ENCODE results near the gene ZBTB39.

Gene ZBTB39

GRCh38 chr12:56996793-56997545 is 9.4 kb downstream of the ZBTB39 start:
- TF ChIP-seq GATA2 (IDR thresholded peaks at IDR 0.05; ENCODE audit: low read depth, low read length) (no peak), GATA3 (IDR thresholded peaks at IDR 0.05; ENCODE audit: low read depth, low read length) (no peak)

DNA sequence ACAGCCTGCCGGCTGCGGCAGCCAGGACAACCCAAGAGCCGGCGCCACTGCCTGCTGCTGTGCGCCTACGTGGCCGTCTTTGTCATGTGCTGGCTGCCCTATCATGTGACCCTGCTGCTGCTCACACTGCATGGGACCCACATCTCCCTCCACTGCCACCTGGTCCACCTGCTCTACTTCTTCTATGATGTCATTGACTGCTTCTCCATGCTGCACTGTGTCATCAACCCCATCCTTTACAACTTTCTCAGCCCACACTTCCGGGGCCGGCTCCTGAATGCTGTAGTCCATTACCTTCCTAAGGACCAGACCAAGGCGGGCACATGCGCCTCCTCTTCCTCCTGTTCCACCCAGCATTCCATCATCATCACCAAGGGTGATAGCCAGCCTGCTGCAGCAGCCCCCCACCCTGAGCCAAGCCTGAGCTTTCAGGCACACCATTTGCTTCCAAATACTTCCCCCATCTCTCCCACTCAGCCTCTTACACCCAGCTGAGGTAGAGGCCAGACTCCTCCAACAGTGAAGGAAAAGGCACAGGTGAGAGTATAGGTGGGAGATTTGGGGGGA is 10.3 kb downstream of the ZBTB39 start:
- TF ChIP-seq GATA2 (IDR thresholded peaks at IDR 0.05; ENCODE audit: low read depth, low read length) (no peak), GATA3 (IDR thresholded peaks at IDR 0.05; ENCODE audit: low read depth, low read length) (no peak)

DNA sequence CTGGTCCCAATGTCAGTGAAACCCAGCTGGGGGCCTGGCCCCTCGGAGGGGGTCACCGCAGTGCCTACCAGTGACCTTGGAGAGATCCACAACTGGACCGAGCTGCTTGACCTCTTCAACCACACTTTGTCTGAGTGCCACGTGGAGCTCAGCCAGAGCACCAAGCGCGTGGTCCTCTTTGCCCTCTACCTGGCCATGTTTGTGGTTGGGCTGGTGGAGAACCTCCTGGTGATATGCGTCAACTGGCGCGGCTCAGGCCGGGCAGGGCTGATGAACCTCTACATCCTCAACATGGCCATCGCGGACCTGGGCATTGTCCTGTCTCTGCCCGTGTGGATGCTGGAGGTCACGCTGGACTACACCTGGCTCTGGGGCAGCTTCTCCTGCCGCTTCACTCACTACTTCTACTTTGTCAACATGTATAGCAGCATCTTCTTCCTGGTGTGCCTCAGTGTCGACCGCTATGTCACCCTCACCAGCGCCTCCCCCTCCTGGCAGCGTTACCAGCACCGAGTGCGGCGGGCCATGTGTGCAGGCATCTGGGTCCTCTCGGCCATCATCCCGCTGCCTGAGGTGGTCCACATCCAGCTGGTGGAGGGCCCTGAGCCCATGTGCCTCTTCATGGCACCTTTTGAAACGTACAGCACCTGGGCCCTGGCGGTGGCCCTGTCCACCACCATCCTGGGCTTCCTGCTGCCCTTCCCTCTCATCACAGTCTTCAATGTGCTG is 11.0 kb downstream of the ZBTB39 start:
- no peak for TF ChIP-seq GATA3 (IDR thresholded peaks at IDR 0.05; ENCODE audit: low read depth, low read length)
- no peak for TF ChIP-seq GATA2 (IDR thresholded peaks at IDR 0.05; ENCODE audit: low read depth, low read length)

DNA sequence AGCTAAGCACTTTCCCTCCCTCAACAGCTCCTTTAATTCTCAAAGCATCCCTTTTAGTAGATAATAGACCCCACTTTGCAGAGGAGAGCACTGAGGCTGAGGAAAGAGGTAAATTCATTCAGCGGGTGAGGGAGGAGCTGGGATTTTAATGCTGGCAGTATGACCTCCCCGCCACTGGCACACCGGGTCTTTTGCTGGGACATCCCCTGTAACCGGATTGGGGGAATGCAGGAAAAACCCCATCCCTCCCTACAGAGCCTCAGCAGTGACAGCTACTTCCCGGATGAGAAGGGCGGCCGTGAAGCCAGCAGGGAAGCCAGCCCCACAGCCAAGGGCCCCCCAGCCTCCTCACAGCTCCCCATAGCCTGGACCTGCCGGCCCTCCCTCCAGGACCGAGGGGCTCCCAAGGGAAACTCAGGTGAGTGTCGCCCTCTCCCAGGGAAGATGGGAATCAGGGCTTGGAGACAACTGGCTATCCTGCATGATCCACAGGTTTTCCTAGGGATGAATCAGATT is 12.1 kb downstream of the ZBTB39 start:
- TF ChIP-seq GATA2 (IDR thresholded peaks at IDR 0.05; ENCODE audit: low read depth, low read length) = no peak
- TF ChIP-seq GATA3 (IDR thresholded peaks at IDR 0.05; ENCODE audit: low read depth, low read length) = no peak

GRCh38 chr12:56993346-56993745 is 13.0 kb downstream of the ZBTB39 start:
- TF ChIP-seq GATA3 (IDR thresholded peaks at IDR 0.05; ENCODE audit: low read depth, low read length) (no peak), GATA2 (IDR thresholded peaks at IDR 0.05; ENCODE audit: low read depth, low read length) (no peak)

DNA sequence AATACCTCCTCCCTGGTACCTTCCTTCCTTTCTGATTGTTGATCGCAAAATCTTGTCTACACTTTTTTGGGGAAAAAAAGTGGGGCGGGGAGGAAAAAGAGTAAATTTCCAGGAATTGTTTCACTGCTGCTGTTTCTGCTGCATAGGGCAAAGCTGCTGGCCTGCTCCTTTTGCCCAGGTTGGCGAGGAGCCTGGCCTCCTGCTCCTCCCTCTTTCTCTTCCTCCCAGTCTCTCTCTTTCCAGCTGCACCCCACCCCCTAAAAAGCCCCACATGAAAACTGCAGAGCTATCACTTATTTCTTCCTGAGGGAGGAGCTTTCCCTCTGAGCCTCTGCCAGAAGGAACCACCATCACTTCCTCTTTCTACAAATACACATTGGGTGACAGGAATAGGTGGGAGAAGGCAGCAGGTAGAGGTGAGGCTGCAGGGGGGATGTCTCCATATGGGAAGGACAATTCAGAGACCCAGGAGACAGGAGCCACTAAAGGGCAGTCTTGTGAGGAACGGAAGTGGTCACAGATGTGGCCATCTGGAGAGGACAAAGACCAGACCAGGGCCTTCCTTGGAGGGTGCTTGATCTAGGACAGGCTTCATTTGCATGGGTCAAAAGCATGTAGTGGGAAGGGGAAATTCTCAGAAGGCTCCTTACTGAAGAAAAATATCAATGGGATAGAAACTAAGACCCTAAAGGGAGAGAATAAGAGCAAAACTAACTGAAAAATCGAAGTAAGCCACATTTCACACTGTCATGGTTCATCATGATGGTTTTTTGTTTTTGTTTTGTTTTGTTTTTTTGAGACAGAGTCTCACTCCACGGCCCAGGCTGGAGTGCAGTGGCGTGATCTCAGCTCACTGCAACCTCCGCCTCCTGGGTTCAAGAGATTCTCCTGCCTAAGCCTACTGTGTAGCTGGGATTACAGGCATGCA is 14.8 kb downstream of the ZBTB39 start:
- TF ChIP-seq GATA2 (IDR thresholded peaks at IDR 0.05; ENCODE audit: low read depth, low read length) = no peak
- TF ChIP-seq GATA3 (IDR thresholded peaks at IDR 0.05; ENCODE audit: low read depth, low read length) = no peak

DNA sequence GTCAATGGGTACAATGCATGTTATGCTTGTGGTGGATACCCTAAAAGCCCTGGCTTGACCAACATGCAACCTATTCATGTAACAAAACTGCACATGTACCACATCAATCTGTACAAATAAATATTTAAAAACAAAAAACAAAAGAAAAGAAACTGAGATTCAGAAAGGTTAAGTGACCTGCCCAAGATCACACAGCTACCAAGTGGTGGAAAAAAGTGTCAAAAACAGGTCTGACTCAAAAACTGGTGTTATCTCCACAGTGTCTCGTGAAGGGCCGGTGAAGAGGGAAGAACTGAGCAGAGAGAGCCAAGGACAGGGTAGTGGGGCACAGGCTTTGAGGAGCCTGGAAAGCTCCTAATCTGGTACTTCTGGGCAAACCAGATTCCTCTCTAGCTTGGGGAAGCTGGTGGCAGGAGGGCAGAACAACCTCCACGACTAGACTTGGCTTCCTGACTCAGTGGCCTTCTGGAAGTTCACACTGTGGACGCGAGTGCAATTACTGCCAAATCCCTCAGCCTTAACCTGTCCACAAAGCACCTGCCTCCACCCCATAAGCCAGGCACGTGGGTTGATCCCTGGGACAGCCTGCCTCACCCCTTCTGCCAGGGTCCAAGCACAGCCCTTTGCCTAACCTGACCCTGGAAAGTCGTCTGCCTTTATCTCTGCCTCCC is 15.6 kb downstream of the ZBTB39 start:
- TF ChIP-seq GATA2 (IDR thresholded peaks at IDR 0.05; ENCODE audit: low read depth, low read length) (no peak), GATA3 (IDR thresholded peaks at IDR 0.05; ENCODE audit: low read depth, low read length) (no peak)

- TF ChIP-seq GATA2 (IDR thresholded peaks at IDR 0.05; ENCODE audit: low read depth, low read length) (no peak), GATA3 (IDR thresholded peaks at IDR 0.05; ENCODE audit: low read depth, low read length) (no peak)
Observed at GRCh38 chr12:56989861-56990610, 16.3 kb downstream of the ZBTB39 start.

DNA sequence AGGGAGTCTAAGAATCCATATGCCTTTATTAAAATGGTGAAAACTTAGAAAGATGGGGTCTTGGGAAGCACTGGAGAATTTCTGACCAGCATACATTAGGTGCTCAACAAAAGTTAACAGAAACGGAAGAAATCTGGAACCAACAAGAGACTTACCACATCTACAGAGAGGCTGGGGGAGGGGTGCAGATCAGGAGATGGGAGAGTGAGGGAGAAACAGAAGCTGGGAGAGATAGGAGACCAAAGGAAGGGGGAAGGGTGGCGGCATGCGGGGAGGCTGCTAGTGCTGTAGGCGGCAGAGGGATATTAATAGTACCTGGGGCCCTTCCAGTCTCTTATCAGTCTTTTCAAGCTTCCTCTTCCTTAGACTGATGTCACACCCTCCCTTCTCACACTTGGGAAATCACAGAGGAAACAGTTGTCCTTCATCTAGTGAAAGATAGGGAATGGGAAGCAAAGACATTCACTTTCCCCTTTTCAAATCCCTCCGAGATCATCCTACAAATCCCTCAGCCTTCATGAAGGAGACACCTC is 18.1 kb downstream of the ZBTB39 start:
- no peak for TF ChIP-seq GATA3 (IDR thresholded peaks at IDR 0.05; ENCODE audit: low read depth, low read length)
- no peak for TF ChIP-seq GATA2 (IDR thresholded peaks at IDR 0.05; ENCODE audit: low read depth, low read length)

- no peak for TF ChIP-seq GATA2 (IDR thresholded peaks at IDR 0.05; ENCODE audit: low read depth, low read length)
Observed at GRCh38 chr12:56987551-56988053, 18.7 kb downstream of the ZBTB39 start.

DNA sequence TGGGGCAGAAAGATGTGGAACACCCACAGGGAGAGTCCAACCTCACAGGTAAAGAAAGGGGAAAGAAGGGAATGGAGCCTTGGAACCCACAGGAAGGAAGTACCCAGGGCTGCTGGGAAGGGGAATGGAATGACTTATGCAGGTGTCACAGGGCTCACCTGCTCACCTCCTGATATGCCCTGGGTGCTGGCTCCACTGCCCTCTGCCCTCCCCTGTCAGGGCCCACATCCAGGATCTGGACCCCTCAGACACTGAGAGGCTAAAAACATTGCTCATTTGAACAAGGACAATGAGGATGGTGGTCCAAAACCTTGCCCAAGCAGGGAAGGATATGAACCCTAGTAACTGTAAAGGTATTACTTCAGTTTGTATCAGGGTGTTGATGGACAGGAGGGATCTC is 19.3 kb downstream of the ZBTB39 start:
- TF ChIP-seq GATA3 (IDR thresholded peaks at IDR 0.05; ENCODE audit: low read depth, low read length) (no peak), GATA2 (IDR thresholded peaks at IDR 0.05; ENCODE audit: low read depth, low read length) (no peak)

DNA sequence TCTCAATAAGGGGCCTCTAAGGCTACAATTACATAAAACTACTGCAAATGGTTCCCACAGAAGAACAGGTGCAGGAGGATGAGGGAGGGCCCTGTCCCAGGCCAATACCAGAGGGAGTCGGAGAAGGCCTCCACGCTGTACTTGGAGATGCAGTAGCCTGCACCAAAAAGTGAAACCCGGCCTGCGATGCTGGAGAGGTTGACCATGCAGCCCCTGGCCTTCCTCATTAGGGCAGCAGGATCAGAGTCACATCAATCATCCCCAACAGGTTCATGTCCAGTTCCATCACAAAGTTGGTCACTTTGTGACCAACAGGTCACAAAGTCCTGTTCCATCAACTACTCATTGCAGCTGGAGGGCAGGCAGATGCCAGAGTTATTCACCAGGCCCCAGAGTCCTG is 23.0 kb downstream of the ZBTB39 start:
- TF ChIP-seq GATA2 (IDR thresholded peaks at IDR 0.05; ENCODE audit: low read depth, low read length) = no peak
- TF ChIP-seq GATA3 (IDR thresholded peaks at IDR 0.05; ENCODE audit: low read depth, low read length) = no peak

All from SH-SY5Y (cell line).